SH-SY5Y (cell line): Measurements from ENCODE around the gene ZFPM1.

Experiments
- GATA2 ChIP-seq: IDR thresholded peaks from 2 replicates; pipeline ENCODE4 v1.6.1; 2011; ENCODE audit warnings: mild to moderate bottlenecking, low read depth, low read length
- GATA3 ChIP-seq: IDR thresholded peaks from 2 replicates; pipeline ENCODE4 v1.6.1; 2011; ENCODE audit warnings: low read depth, mild to moderate bottlenecking, low read length, moderate library complexity

GRCh38 chr16:88419790-88420189 lies 33.3 kb upstream of the ZFPM1 start:
- no peak for TF ChIP-seq GATA3
- TF ChIP-seq GATA2, result no peak
